Sigmoid colon (tissue), 4 donors: ENCODE results near the gene EFNA5.

Source experiments
- CTCF ChIP-seq, 4 experiments: fragments of 450-650 bp in 3 of 4; fragments of 200-600 bp in 1 of 4; IDR thresholded peaks; one replicate each; pipeline ENCODE4 v1.5.1; 2016 to 2019; ENCODE audit warnings: antibody characterized with exemption in 4 of 4, mild to moderate bottlenecking in 3 of 4, moderate library complexity in 2 of 4
- EP300 ChIP-seq, 4 donors: sonication (generic); formaldehyde crosslinking; IDR thresholded peaks; one replicate each; pipeline ENCODE4 v1.6.1; 2017; ENCODE audit warnings: antibody characterized with exemption in 4 of 4
- POLR2A ChIP-seq, 2 donors: fragments of 450-650 bp; IDR thresholded peaks; one replicate each; pipeline ENCODE4 v1.6.1; 2016; ENCODE audit warnings: antibody characterized with exemption in 2 of 2, mild to moderate bottlenecking in 2 of 2, moderate library complexity in 2 of 2
- POLR2AphosphoS5 ChIP-seq, 4 donors: sonication (generic); formaldehyde crosslinking; IDR thresholded peaks; one replicate each; pipeline ENCODE4 v1.6.1; 2017; ENCODE audit warnings: antibody characterized with exemption in 4 of 4

DNA sequence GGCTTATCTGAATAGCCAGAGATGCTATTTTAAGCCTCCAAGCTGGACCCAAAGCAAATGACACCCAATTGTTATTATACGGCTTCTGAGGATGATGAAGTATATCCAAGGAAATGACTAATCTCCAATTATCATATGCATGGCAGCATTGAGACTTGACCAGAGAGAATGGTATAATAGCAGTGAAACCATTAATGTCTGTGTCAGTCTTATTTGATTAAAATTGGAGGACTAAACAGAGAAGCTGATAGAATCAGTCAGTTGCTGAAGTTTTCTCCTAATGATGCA, 200.5 kb downstream of the EFNA5 start:
- TF ChIP-seq POLR2A (IDR thresholded peaks at IDR 0.05) (no peak), CTCF (IDR thresholded peaks at IDR 0.05) (no peak), POLR2AphosphoS5 (IDR thresholded peaks at IDR 0.05) (no peak), EP300 (IDR thresholded peaks at IDR 0.05) (no peak)
